ENCODE data around the gene TRIP10. TPM values are rescaled to one million over a fixed set of nuclear protein-coding genes. Genes with fewer than 3 reads are reported as not detected.

Gene TRIP10
- polyA plus RNA-seq, 1 experiment = 51.5 TPM

DNA sequence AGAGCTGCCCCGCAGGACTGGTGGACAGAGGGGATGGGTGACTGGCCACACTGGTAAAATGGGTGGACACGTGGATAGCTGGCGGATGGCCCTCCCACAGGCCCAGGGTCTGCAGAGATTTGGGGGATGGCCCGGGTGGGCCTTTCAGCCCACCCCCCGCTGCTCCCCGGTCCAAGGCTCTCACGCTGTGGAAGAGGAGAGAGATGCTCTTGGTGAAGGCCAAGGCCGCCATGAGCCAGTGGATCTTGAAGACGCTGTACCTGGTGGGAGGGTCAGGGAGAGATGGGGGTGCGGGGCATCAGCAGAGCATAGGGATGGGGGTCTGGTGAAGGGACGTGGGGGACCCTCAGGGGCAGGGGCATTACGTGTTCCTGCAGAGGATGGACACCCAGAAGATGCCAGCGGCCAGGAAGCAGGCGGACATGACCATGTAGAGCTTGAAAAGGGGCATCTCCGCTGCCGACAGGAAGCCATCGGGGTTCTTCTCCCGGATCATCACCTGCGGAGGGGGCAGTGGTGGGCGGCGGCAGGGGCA, 6.6 kb upstream of the TRIP10 start:
- TF ChIP-seq, protein P1, sequence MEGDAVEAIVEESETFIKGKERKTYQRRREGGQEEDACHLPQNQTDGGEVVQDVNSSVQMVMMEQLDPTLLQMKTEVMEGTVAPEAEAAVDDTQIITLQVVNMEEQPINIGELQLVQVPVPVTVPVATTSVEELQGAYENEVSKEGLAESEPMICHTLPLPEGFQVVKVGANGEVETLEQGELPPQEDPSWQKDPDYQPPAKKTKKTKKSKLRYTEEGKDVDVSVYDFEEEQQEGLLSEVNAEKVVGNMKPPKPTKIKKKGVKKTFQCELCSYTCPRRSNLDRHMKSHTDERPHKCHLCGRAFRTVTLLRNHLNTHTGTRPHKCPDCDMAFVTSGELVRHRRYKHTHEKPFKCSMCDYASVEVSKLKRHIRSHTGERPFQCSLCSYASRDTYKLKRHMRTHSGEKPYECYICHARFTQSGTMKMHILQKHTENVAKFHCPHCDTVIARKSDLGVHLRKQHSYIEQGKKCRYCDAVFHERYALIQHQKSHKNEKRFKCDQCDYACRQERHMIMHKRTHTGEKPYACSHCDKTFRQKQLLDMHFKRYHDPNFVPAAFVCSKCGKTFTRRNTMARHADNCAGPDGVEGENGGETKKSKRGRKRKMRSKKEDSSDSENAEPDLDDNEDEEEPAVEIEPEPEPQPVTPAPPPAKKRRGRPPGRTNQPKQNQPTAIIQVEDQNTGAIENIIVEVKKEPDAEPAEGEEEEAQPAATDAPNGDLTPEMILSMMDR (IDR thresholded peaks at IDR 0.05; ENCODE audit: insufficient read depth, low read depth, low read length) = no peak
- DNase-seq (ENCODE audit: low read depth) = no peak
- no peaks in the 10 kb centered on the region for H3K27me3 ChIP-seq (ENCODE audit: control insufficient read depth, insufficient read depth, low read length)
- H3K36me3 ChIP-seq (ENCODE audit: control insufficient read depth, insufficient read depth, low read length) = peaks cover 13% of the 10 kb centered on the region
- ChIA-PET CTCF (no interaction called here), POLR2A (no interaction called here)
- H3K4me3 ChIP-seq (ENCODE audit: low read depth, low read length) = no peak overlapping the region

GRCh38 chr19:6733338-6734095, 6.0 kb upstream of the TRIP10 start:
- ChIA-PET POLR2A (no interaction called here), CTCF (no interaction called here)
- no peak for DNase-seq (ENCODE audit: low read depth)
- peaks cover 13% of the 10 kb centered on the region for H3K36me3 ChIP-seq (ENCODE audit: control insufficient read depth, insufficient read depth, low read length)
- TF ChIP-seq, protein P1 (IDR thresholded peaks at IDR 0.05; ENCODE audit: insufficient read depth, low read depth, low read length) = no peak; the same call in 1 of the 2 replicates
- H3K27me3 ChIP-seq (ENCODE audit: control insufficient read depth, insufficient read depth, low read length) = no peaks in the 10 kb centered on the region
- no peak overlapping the region for H3K4me3 ChIP-seq (ENCODE audit: low read depth, low read length)

- Histone ChIP-seq H3K27me3 (ENCODE audit: control insufficient read depth, insufficient read depth, low read length) (no peaks in the 10 kb centered on the region), H3K36me3 (ENCODE audit: control insufficient read depth, insufficient read depth, low read length) (peaks cover 13% of the 10 kb centered on the region), H3K4me3 (ENCODE audit: low read depth, low read length) (no peak overlapping the region)
- TF ChIP-seq, protein P1 (IDR thresholded peaks at IDR 0.05; ENCODE audit: insufficient read depth, low read depth, low read length) = no peak
- ChIA-PET POLR2A (no interaction called here), CTCF (interaction anchor here (6.6 kb wide), 1 partner anchor 129 kb away, joined by 51 read pairs; no protein-coding TSS in a partner anchor)
- no peak for DNase-seq (ENCODE audit: low read depth)
Observed at GRCh38 chr19:6734096-6734696, 5.3 kb upstream of the TRIP10 start.

- H3K36me3 ChIP-seq (ENCODE audit: control insufficient read depth, insufficient read depth, low read length) = peaks cover 13% of the 10 kb centered on the region
- CTCF ChIA-PET = interaction anchor here (1.2 to 6.6 kb wide), 3 partner anchors 74 to 219 kb away, joined by 5 to 51 read pairs (median 6); no protein-coding TSS in a partner anchor
- POLR2A ChIA-PET = no interaction called here
- no peaks in the 10 kb centered on the region for H3K27me3 ChIP-seq (ENCODE audit: control insufficient read depth, insufficient read depth, low read length)
- TF ChIP-seq, protein P1 (IDR thresholded peaks at IDR 0.05; ENCODE audit: insufficient read depth, low read depth, low read length) = no peak
- no peak for DNase-seq (ENCODE audit: low read depth)
- 0 out of 2 replicates have a peak overlapping the region, but pooled peaks have one; percentile 10 for H3K4me3 ChIP-seq (ENCODE audit: low read depth, low read length)
Observed at GRCh38 chr19:6735181-6735911, 4.1 kb upstream of the TRIP10 start.

Data from BJ (cell line).